ENCODE data around the gene RHBDF2. TPM values are rescaled to one million over a fixed set of nuclear protein-coding genes. Genes with fewer than 3 reads are reported as not detected.

Gene RHBDF2
- total RNA-seq = 1.1 and 3.0 TPM in 2 replicates

GRCh38 chr17:76501018-76501826 lies at the start of gene RHBDF2:
Gene RHBDF2, minus strand, starts transcription at chr17:76501423. Its CDS starts 19,899 bp downstream, at chr17:76481524.

DNA sequence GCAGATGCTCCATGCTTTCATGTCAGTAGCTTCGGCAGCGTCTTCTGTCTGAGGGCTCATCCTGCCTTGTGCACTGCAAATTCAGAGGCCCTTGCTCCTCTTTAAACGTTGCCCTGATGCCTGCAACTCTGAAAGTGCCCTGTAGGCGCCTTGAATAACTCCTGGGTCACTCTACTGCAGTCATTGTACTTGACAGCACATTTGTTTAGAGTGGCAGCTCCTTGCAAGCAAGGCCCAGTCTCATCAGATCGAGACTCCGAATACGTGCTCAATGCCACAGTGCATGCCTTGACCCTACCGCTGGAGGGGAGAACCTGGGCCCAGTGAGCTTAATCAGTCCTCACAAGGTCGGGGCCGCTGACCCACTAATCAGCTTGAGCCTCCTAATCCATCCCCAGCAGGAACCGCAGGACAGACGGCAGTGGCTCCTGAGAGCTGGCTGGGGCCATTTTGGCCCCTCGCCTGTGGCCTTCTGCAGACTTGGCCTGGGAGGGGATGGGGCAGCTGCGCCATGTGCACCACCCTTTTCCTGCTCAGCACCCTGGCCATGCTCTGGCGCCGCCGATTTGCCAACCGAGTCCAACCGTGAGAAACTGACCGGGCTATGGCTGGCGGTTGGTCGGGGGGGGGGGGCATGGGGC lies 38.5 kb upstream of the RHBDF2 start, which contains the start of gene PRCD:
Gene PRCD, plus strand, starts transcription at position 414 of the 641 bp plus-strand sequence. Its CDS starts 98 bp downstream, at position 512.

GRCh38 chr17:76537578-76538280 lies 36.5 kb upstream of the RHBDF2 start, which contains the start of gene CYGB:
Gene CYGB, minus strand, starts transcription at chr17:76537709. Its CDS starts 167 bp downstream, at chr17:76537542.

GRCh38 chr17:76467366-76467765 lies 33.9 kb downstream of the RHBDF2 start, which contains the start of gene AANAT:
Gene AANAT, plus strand, starts transcription at chr17:76467603. Its CDS starts 1,144 bp downstream, at chr17:76468747.

DNA sequence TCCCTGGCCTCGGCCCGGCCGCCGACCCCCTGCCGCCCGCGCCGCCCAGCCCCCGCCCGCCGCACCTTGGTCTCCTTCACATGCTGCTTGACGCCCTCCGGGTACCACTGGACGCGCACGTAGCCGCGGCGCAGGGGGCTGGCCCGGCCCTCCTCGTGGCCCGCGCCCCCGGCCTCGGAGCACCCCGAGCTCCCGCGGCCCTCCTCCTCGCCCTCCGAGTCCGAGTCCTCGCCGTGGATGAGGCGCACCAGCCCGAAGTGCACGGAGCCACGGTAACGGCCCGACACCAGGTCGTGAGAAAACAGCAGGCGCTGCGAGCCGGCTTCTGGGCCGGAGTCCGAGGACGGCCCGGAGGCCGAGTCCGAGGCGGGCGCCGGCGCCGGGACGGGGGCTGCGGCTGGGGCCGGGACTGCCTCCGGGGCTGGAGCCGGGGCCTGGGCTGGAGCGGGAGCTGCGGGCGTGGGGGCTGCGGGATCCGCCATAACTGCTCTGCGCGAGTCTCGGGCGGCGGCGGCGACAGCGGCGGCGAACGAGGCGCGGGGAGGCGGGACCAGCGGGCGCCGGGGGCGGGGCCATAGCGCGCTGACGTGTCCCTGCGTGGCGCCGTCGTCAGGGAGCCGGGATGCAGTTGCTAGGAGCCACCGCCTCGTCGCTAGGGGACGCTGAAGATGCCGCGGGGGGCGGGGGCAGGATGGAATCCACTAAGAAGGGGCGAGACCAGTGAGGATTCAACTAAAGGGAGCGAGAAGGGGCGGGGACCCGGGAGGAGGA lies 48.4 kb downstream of the RHBDF2 start, which contains the start of gene UBE2O:
Gene UBE2O, minus strand, starts transcription at position 493 of the 771 bp plus-strand sequence. Its CDS starts 11 bp downstream, at position 482.

Other genes with a start within 250 kb of the RHBDF2 start
- 1.5 and 1.9 TPM in 2 replicates for gene UBALD2, start 236.1 kb downstream of the RHBDF2 start, total RNA-seq
- gene QRICH2, start 193.1 kb downstream of the RHBDF2 start, total RNA-seq = 3.0 and 5.5 TPM in 2 replicates
- gene PRPSAP1, start 147.5 kb downstream of the RHBDF2 start, total RNA-seq = 24.7 and 40.4 TPM in 2 replicates
- gene SPHK1, start 116.8 kb downstream of the RHBDF2 start, total RNA-seq = 18.4 and 24.6 TPM in 2 replicates
- 19.4 and 23.3 TPM in 2 replicates for gene UBE2O, start 48.3 kb downstream of the RHBDF2 start, total RNA-seq
- gene AANAT, start 33.8 kb downstream of the RHBDF2 start, total RNA-seq = not detected in 2 replicates
- gene CYGB, start 36.3 kb upstream of the RHBDF2 start, total RNA-seq = 65.3 and 86.2 TPM in 2 replicates
- gene PRCD, start 38.6 kb upstream of the RHBDF2 start, total RNA-seq = 8.0 and 11.2 TPM in 2 replicates
- gene ST6GALNAC2, start 84.4 kb upstream of the RHBDF2 start, total RNA-seq = 1.0 and 1.4 TPM in 2 replicates
- gene ST6GALNAC1, start 142.3 kb upstream of the RHBDF2 start, total RNA-seq = not detected in 2 replicates
- 107 and 145 TPM in 2 replicates for gene MXRA7, start 209.5 kb upstream of the RHBDF2 start, total RNA-seq
- gene JMJD6, start 225.2 kb upstream of the RHBDF2 start, total RNA-seq = 10.7 and 13.7 TPM in 2 replicates
- 12.5 and 16.4 TPM in 2 replicates for gene METTL23, start 225.4 kb upstream of the RHBDF2 start, total RNA-seq
- gene SRSF2, start 235.9 kb upstream of the RHBDF2 start, total RNA-seq = 91.3 and 148 TPM in 2 replicates
- 23.1 and 25.1 TPM in 2 replicates for gene MFSD11, start 236.7 kb upstream of the RHBDF2 start, total RNA-seq